ENCODE measurements around the gene DEFB113. TPM values are rescaled to one million over a fixed set of nuclear protein-coding genes. Genes with fewer than 3 reads are reported as not detected.

Gene DEFB113
- total RNA-seq, 1 donor from 2014 or later: not detected

GRCh38 chr6:49918787-49919186 is 50.6 kb downstream of the DEFB113 start:
- TF ChIP-seq CTCF (IDR thresholded peaks at IDR 0.05; ENCODE audit: partially characterized antibody, unreplicated experiment): no peak
- Mint-ChIP-seq H3K27ac (ENCODE audit: unreplicated experiment) (no peak overlapping the region), H3K9me3 (ENCODE audit: unreplicated experiment) (peaks cover 6% of the 10 kb centered on the region), H3K36me3 (ENCODE audit: unreplicated experiment) (no peaks in the 10 kb centered on the region), H3K4me3 (ENCODE audit: unreplicated experiment) (no peak overlapping the region), H3K27me3 (ENCODE audit: unreplicated experiment) (peaks cover 1% of the 10 kb centered on the region), H3K4me1 (ENCODE audit: low read depth, unreplicated experiment) (peaks cover 39% of the 10 kb centered on the region)
- no peak for DNase-seq

Other genes with a start within 250 kb of the DEFB113 start
- gene CRISP3, start 225.2 kb downstream of the DEFB113 start, total RNA-seq (ENCODE audit: unreplicated experiment): not detected
- not detected for gene PGK2, start 182.3 kb downstream of the DEFB113 start, total RNA-seq (ENCODE audit: unreplicated experiment)
- gene CRISP1, start 103.1 kb downstream of the DEFB113 start, total RNA-seq (ENCODE audit: unreplicated experiment): not detected
- not detected for gene DEFB114, start 5.5 kb downstream of the DEFB113 start, total RNA-seq (ENCODE audit: unreplicated experiment)
- gene DEFB110, start 52.4 kb upstream of the DEFB113 start, total RNA-seq (ENCODE audit: unreplicated experiment): not detected
- not detected for gene DEFB112, start 80.3 kb upstream of the DEFB113 start, total RNA-seq (ENCODE audit: unreplicated experiment)

All from glutamatergic neuron (in vitro differentiated cells).